IgD-negative memory B cell (primary cell): ENCODE measurements around the gene RAB36. TPM values are rescaled to one million over a fixed set of nuclear protein-coding genes. Genes with fewer than 3 reads are reported as not detected.
"Not testable (repeated sequence)": the region's sequence is repeated elsewhere in the genome, so short reads cannot be mapped to it uniquely, and the experiment has no call there.

ENCODE experiments used
- H3K27ac Mint-ChIP-seq, 3 donors: one replicate each; pipeline ENCODE4 v1.8.0; 2020 to 2022; ENCODE audit warnings: mild to moderate bottlenecking in 3 of 3, mixed read lengths in 3 of 3, moderate library complexity in 1 of 3
- H3K27me3 Mint-ChIP-seq: one replicate; pipeline ENCODE4 v1.8.0; 2021; ENCODE audit warnings: mixed read lengths
- H3K36me3 Mint-ChIP-seq: one replicate; pipeline ENCODE4 v1.8.0; 2020; ENCODE audit warnings: mild to moderate bottlenecking, mixed read lengths
- H3K4me1 Mint-ChIP-seq, 3 donors: one replicate each; pipeline ENCODE4 v1.8.0; 2020 to 2022; ENCODE audit warnings: mixed read lengths in 3 of 3, mild to moderate bottlenecking in 1 of 3
- H3K4me3 Mint-ChIP-seq, 4 donors: one replicate each; pipeline ENCODE4 v1.8.0; 2020 to 2022; ENCODE audit warnings: mild to moderate bottlenecking in 4 of 4, mixed read lengths in 4 of 4, moderate library complexity in 3 of 4
- H3K9me3 Mint-ChIP-seq, 3 donors: one replicate each; pipeline ENCODE4 v1.8.0; 2020 to 2021; ENCODE audit warnings: mixed read lengths in 3 of 3, mild to moderate bottlenecking in 1 of 3
- polyA plus RNA-seq: library from polyadenylated mRNA; unstranded; fragments of 300-500 nt; fragmentation: Illumina TruSeq; gene quantifications from one replicate; pipeline ENCODE4 v1.2.3, GENCODE V29; 2021

RAB36 gene
- polyA plus RNA-seq, 1 donor from 2014 or later, result 1.8 TPM

DNA sequence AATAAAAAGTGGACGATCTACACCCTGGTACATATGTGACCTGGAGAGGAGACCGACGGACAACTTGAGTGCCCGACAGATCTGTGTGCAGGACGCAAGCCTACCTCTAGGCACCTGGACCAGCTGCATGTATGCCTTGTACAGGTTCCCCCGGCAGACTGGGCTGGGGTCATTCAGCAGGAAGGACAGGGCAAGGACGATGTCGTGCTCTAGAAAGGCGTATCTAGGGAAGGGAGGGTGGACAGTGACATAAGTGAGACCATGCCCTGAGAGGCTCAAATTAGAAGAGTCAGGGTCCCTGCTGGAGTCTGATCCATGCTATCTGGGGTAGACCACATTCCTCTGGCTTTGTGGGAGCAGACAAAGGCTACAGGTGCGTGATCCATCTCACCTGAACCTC is 11.4 kb upstream of the RAB36 start:
- H3K27ac Mint-ChIP-seq, result peak overlapping the region in 2 of 3 donors; percentile 21 to 57
- peaks cover 11 to 24% (median 12%) of the 10 kb centered on the region in 3 donors for H3K4me1 Mint-ChIP-seq
- no peaks in the 10 kb centered on the region for H3K36me3 Mint-ChIP-seq
- no peaks in the 10 kb centered on the region for H3K9me3 Mint-ChIP-seq
- peak overlapping the region in 1 of 4 donors; percentile 14 for H3K4me3 Mint-ChIP-seq
- no peaks in the 10 kb centered on the region for H3K27me3 Mint-ChIP-seq

DNA sequence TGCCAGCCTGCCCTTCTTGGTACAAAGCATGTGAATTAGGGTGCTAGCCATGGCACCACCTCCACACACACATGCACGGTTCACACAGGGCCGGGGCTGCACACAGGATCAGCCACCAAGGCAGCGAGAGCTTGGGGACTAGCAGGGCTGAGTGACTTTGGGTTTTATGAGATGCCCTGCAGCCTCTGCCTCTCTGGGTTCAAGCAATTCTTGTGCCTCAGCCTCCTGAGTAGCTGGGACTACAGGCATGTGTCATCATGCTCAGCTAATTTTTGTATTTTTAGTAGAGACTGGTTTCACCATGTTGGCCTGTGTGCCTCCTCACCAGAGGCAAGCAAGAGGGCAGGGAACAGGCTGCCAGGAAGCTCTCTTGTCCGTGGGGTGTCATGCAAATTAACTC is 8.3 kb upstream of the RAB36 start:
- not testable (repeated sequence) for H3K36me3 Mint-ChIP-seq, H3K9me3 Mint-ChIP-seq, H3K27me3 Mint-ChIP-seq
- peak overlapping the region in 1 of 4 donors; percentile 12 for H3K4me3 Mint-ChIP-seq
- H3K4me1 Mint-ChIP-seq, result peaks cover 18 to 35% (median 20%) of the 10 kb centered on the region in 3 donors
- H3K27ac Mint-ChIP-seq, result peak overlapping the region in 2 of 3 donors; percentile 93 to 98

DNA sequence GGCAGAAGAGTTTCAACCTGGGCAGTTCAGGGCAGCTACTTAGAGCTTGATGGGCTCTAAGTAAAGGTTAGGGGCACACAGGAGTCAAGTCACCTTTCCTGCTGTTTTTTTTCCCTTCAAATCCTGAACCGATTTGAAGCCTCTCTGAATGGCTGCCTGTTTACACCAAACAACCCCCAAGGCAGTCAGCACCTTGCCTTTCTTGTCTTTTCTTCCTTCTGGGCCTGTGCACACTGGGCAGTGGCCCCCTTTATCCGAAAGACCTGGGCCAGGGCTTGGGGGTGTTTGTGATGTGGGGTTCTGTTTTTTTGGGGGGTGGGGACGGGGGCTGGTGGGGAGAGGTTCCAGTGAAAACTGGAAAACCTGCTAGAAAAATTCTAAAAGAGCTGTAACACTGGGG is 7.8 kb upstream of the RAB36 start:
- Mint-ChIP-seq H3K27ac (peak overlapping the region; percentile 77 to 98 (median 93)), H3K9me3 (no peaks in the 10 kb centered on the region), H3K4me1 (peaks cover 23 to 39% (median 23%) of the 10 kb centered on the region in 3 donors), H3K36me3 (no peaks in the 10 kb centered on the region), H3K27me3 (no peaks in the 10 kb centered on the region), H3K4me3 (peak overlapping the region in 3 of 4 donors; percentile 19 to 87 (median 77))

DNA sequence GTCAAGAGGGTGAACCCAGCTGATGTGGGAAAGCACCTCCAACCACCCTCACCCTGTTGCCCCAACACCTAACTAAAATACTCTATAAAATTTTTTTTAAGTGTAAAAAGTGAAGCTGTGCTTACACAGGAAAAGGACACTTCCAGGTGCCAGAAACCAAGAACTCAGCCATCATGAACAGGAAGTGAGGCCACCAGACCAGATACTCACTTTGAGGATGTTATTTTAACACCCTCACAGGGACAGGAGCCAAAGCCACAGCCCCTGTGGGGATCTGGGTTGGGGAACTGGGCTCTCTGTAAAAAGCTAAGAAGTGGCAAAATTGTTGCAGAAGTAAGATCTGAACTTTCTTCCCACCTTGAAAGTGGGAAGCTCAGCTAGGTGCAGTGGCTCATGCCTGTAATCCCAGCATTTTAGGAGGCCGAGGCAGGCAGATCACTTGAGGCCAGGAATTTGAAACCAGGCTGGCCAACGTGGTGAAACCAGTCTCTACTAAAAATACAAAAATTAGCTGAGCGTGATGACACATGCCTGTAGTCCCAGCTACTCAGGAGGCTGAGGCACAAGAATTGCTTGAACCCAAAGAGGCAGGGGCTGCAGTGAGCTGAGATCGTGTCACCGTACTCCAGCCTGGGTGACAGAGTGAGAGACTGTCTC is 7.2 kb upstream of the RAB36 start:
- H3K4me1 Mint-ChIP-seq, result peaks cover 23 to 43% (median 27%) of the 10 kb centered on the region in 3 donors
- peaks cover 0 to 1% (median 0%) of the 10 kb centered on the region in 3 donors for H3K9me3 Mint-ChIP-seq
- H3K27me3 Mint-ChIP-seq, result no peaks in the 10 kb centered on the region
- peak overlapping the region; percentile 77 to 98 (median 93) for H3K27ac Mint-ChIP-seq
- H3K36me3 Mint-ChIP-seq, result no peaks in the 10 kb centered on the region
- H3K4me3 Mint-ChIP-seq, result peak overlapping the region in 3 of 4 donors; percentile 68 to 87 (median 77)

DNA sequence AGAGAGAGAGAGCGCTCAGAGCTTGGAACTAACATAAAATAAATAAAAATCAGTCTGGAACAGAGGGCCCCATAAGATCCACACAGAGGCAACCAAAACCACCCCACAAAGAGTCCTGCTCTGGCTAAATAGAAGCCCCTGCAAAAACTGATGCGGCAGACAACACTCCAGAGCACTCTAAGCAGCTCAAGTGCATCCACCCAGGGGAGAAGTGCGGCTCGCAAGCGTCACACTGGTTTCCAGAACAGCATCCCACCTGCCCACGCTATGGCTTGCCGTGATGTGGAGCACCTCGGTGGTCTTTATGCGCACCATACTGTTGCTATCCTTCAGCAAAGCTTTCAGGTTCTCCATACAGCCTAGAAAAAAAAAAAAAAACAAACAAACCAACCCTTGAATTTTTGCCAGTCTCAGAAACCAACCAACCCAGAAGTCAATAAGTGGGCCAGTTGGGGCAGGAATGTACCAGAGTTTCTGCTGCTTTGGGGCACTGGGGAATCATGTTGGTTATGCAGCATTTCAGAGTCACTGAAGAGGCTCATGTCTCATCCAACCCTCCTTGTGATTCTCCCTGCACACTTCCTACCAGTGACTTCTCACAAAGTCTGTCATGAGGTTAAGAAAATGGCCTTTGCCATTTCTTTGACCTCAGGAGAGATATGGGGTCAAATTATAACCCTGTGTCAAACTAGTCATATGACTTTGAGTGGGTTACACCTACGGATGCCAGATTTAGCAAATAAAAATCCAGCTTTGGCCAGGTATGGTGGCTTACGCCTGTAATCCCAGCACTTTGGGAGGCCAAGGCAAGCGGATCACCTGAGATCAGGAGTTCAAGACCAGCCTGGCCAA is 6.5 kb upstream of the RAB36 start:
- H3K27ac Mint-ChIP-seq, result peak overlapping the region; percentile 77 to 98 (median 93)
- H3K36me3 Mint-ChIP-seq, result no peaks in the 10 kb centered on the region
- H3K4me3 Mint-ChIP-seq, result peak overlapping the region in 3 of 4 donors; percentile 68 to 87 (median 77)
- peaks cover 0 to 1% (median 0%) of the 10 kb centered on the region in 3 donors for H3K9me3 Mint-ChIP-seq
- no peaks in the 10 kb centered on the region for H3K27me3 Mint-ChIP-seq
- H3K4me1 Mint-ChIP-seq, result peaks cover 28 to 47% (median 31%) of the 10 kb centered on the region in 3 donors

DNA sequence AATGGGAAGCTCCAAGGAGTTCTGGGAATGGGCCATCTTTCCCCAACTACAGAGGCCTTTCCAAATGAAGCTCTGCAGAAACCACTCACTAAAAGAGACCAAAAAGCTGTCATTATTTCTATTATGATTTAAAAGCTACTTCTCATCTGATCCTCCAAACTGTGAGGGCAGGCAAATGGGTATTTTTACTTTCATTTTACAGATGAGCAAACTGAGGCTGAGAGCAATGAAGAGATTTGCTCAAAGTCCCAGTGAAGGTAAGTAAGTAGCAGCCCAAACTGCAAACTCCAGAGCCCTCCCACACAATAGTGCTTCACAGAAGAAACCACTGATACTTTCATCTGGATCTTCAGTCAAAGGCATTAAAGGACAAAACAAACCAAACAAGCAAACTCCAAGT is 4.9 kb upstream of the RAB36 start:
- H3K27me3 Mint-ChIP-seq, result no peaks in the 10 kb centered on the region
- peaks cover 38 to 51% (median 42%) of the 10 kb centered on the region in 3 donors for H3K4me1 Mint-ChIP-seq
- H3K9me3 Mint-ChIP-seq, result peaks cover 0 to 1% (median 0%) of the 10 kb centered on the region in 3 donors
- no peak overlapping the region for H3K4me3 Mint-ChIP-seq
- H3K36me3 Mint-ChIP-seq, result no peaks in the 10 kb centered on the region
- H3K27ac Mint-ChIP-seq, result peak overlapping the region; percentile 97 to 98 (median 98)

DNA sequence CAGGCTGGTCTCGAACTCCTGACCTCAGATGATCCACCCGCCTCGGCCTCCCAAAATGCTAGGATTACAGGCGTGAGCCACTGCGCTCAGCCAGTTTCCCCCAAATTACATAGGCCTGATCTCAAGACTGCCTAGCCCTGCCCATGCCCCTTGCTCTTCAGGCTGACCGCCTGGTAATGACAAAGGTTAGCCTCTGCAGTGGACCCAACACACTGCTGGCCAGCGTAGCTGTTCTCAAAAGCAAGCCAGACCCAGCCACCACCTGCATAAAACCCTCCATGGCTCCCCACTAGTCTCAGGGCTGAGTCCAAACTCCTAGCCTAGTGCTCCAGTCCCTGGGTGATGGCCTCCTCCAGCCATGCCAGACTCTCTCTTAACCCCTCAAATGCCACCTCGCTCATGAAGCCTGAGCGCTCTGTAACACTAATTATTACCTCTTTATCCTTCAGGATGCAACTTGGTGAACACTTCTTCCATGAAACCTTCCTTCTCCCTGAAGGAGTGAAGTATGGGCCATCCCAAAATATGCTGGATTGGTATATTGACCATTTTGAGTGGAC is 2.7 kb upstream of the RAB36 start:
- Mint-ChIP-seq H3K27ac (peak overlapping the region; percentile 97 to 98 (median 98)), H3K36me3 (no peaks in the 10 kb centered on the region), H3K9me3 (peaks cover 0 to 1% (median 0%) of the 10 kb centered on the region in 3 donors), H3K27me3 (no peaks in the 10 kb centered on the region), H3K4me3 (peak overlapping the region; percentile 68 to 95 (median 90)), H3K4me1 (peaks cover 39 to 46% (median 43%) of the 10 kb centered on the region in 3 donors)

DNA sequence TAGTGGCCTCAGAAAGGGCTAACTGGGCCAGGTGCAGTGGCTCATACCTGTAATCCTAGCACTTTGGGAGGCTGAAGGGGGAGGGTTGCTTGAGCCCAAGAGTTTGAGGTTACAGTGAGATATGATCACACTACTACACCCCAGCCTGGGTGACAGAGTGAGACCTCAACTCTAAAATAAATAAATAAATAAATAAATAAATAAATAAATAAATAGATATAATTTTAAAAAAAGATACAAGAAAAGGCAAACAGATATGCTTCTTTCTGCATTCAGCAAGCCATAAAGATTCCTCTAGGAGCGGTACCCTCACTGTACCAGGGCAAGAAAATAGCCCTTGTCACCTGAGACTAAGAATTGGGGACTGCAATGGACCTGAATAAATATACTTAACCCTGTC is 2.2 kb upstream of the RAB36 start:
- Mint-ChIP-seq H3K36me3 (no peaks in the 10 kb centered on the region), H3K9me3 (peaks cover 0 to 1% (median 0%) of the 10 kb centered on the region in 3 donors), H3K27me3 (no peaks in the 10 kb centered on the region), H3K4me1 (peaks cover 34 to 41% (median 41%) of the 10 kb centered on the region in 3 donors), H3K27ac (peak overlapping the region; percentile 54 to 98 (median 97)), H3K4me3 (peak overlapping the region in 2 of 4 donors; percentile 70 to 75)

DNA sequence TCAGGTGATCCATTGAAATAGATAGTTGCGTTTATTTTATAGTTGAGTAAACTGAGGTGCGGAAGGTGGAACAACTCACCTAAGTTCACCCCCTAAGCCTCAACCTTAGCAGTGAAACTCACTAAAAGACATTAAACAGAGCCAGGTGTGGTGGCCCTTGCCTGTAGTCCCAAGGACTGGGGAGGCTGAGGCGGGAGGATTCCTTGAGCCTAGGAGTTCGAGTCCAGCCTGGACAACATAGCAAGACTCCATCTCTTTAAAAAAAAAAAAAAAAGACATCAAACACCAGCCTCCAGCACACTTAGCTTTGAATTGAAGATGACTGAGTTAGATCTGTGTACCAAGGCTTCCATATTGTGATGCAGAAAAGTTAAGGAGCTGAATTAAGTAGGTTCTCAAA is 845 bp upstream of the RAB36 start:
- no peaks in the 10 kb centered on the region for H3K27me3 Mint-ChIP-seq
- H3K4me1 Mint-ChIP-seq, result peaks cover 30 to 37% (median 31%) of the 10 kb centered on the region in 3 donors
- H3K36me3 Mint-ChIP-seq, result no peaks in the 10 kb centered on the region
- H3K9me3 Mint-ChIP-seq, result peaks cover 0 to 1% (median 0%) of the 10 kb centered on the region in 3 donors
- peak overlapping the region; percentile 68 to 92 (median 82) for H3K4me3 Mint-ChIP-seq
- peak overlapping the region in 1 of 3 donors; percentile 96 for H3K27ac Mint-ChIP-seq

DNA sequence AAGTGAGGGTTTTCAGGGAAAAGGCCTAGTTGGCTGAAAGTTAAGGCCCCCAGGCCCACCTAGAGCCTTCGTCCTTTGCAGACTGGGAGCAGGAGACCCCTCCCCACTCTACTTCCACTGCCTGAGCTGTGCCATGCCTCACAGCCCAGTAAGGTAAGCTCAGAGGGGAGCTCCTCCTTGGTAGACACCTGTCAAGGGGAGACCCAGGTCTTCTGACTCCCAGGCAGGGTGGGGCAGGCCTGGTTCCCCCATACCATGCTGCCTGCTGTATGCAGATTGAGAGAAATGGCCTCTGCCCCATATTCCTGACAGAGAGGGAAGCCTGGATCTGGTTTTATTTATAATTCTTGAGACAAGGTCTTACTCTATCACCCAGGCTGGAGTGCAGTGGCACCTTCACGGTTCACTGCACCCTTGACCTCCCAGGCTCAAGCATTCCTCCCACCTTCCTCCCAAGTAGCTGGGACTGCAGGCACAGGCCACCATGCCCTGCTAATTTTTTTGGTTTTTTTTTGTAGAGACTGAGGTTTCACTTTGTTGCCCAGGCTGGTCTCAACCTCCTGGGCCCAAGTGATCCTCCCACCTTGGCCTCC is 697 bp downstream of the RAB36 start:
- peak overlapping the region; percentile 27 to 74 (median 48) for H3K4me3 Mint-ChIP-seq
- H3K4me1 Mint-ChIP-seq, result peaks cover 30 to 43% (median 30%) of the 10 kb centered on the region in 3 donors
- H3K36me3 Mint-ChIP-seq, result peaks cover 3% of the 10 kb centered on the region
- peaks cover 0 to 1% (median 0%) of the 10 kb centered on the region in 3 donors for H3K9me3 Mint-ChIP-seq
- H3K27ac Mint-ChIP-seq, result peak overlapping the region; percentile 96 to 97 (median 96)
- no peaks in the 10 kb centered on the region for H3K27me3 Mint-ChIP-seq

DNA sequence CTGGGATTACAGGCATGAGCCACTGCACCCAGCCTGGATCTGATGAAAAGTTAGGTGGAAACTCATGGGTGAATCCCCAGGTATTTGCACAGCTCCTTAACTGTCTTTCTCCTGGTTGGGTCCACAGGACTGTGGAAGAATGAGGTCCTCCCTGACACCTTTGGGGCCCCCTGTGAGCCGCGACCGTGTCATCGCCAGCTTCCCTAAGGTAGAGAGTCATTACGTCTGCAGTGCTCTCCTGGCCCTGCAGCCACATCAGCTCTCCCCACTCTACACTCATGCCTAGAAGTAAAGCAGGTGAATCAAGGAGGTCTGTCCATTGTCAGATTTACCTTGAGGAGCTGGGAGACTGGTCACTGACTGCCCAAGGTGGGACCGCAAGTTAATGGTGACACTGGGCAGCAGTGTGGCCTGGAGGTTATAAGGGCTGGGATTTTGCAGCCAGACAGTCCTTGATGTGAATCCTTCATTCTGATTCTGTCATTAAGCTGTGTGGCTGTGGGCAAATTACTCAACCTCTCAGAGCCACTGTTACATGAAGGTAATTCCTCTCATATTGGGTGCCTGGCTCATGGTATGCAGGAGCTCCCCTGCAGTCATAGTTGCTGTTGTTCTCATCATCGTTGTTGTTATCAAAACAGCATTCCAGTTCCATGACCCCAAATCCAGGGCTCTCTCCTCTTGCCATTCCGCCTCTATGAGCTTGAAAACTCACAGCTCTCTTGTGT is 1.4 kb downstream of the RAB36 start:
- Mint-ChIP-seq H3K9me3 (peaks cover 0 to 1% (median 0%) of the 10 kb centered on the region in 3 donors), H3K4me3 (peak overlapping the region in 3 of 4 donors; percentile 27 to 65 (median 28)), H3K36me3 (peaks cover 3% of the 10 kb centered on the region), H3K27me3 (no peaks in the 10 kb centered on the region), H3K27ac (peak overlapping the region; percentile 67 to 97 (median 96)), H3K4me1 (peaks cover 24 to 44% (median 29%) of the 10 kb centered on the region in 3 donors)

DNA sequence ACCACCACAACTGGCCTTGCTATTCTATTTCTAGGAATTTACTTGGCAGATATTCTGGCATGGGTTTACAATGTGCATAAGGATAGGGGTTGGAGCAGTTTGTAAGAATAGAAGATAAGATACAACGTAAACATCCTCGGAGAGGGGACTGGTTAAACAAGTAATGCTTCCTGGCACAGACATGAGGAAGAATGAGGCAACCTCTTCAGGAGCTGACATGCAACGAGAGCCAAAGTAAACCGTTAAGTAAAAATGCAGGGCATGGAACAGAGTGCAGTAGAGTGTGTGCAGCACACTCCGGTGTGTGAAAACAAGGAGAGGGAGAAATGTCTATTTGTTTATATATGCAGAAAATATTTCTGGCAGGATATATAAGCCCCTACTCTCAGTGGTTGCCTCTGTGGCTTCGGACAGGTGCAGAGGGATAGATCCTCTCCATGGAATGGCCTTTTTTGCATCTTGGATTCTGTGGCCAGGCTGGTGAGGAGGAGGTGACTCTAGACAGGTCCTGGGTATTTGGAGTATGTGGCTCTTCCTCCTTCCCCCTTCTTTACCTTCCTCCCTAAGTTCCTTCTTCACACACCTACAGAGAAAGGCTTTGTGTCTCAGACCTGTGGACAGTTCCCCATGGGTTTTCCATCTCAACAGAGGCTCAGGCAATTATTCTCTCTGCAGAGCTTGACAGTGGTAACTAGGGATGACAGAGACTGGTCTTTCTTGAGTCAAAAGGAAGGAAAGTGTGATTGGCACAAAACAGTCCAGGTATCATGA is 2.5 kb downstream of the RAB36 start:
- Mint-ChIP-seq H3K27ac (peak overlapping the region in 2 of 3 donors; percentile 66 to 67), H3K4me1 (peaks cover 20 to 38% (median 28%) of the 10 kb centered on the region in 3 donors), H3K9me3 (peaks cover 0 to under 1% (median 0%) of the 10 kb centered on the region in 3 donors), H3K4me3 (peak overlapping the region in 1 of 4 donors; percentile 25), H3K36me3 (peaks cover 3% of the 10 kb centered on the region), H3K27me3 (no peaks in the 10 kb centered on the region)

DNA sequence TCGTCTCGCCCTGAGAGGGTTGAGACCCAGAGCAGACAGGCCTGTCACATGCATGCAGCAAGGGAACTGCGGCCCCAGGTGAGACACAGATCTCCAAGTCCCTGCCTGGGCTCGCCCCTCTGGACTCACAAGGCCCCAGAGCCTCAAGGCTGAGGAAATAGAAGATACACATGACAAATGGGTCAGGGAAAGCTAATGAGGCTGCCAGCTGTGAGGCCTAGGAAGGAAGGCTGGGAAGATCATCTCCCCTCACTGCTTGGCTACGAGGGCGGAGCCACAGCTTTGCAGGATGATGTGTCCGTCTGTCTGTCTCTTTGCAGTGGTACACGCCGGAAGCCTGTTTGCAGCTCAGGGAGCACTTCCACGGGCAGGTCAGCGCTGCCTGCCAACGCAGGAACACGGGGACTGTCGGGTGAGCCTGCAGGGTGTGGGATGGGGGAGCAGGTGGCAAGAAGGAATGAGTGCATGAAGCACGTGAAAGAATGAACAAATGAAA is 4.5 kb downstream of the RAB36 start:
- Mint-ChIP-seq H3K27me3 (no peaks in the 10 kb centered on the region), H3K9me3 (no peaks in the 10 kb centered on the region), H3K36me3 (peaks cover 3% of the 10 kb centered on the region), H3K4me3 (peak overlapping the region in 1 of 4 donors; percentile 66), H3K27ac (no peak overlapping the region), H3K4me1 (peaks cover 14 to 32% (median 27%) of the 10 kb centered on the region in 3 donors)
